Activated CD4-positive, alpha-beta T cell treated with anti-CD3 and anti-CD28 coated beads, Interleukin-2, Interleukin-6, amounts not matched to agents 100 ng/mL and 50 ng/mL, durations not matched to agents 16 hours and 8 hours (primary cell): Measurements from ENCODE around the gene OR2J3.
"Not testable (repeated sequence)": the region's sequence is repeated elsewhere in the genome, so short reads cannot be mapped to it uniquely, and the experiment has no call there.

Experiments
- DNase-seq: peaks from one replicate; pipeline ENCODE4 v3.0.0-alpha.2; 2020

Gene OR2J3

GRCh38 chr6:29107758-29108157, at the start of gene OR2J3:
OR2J3 (plus strand) TSS chr6:29108058; CDS start chr6:29111891, 3,833 bp downstream.
- DNase-seq = no peak

DNA sequence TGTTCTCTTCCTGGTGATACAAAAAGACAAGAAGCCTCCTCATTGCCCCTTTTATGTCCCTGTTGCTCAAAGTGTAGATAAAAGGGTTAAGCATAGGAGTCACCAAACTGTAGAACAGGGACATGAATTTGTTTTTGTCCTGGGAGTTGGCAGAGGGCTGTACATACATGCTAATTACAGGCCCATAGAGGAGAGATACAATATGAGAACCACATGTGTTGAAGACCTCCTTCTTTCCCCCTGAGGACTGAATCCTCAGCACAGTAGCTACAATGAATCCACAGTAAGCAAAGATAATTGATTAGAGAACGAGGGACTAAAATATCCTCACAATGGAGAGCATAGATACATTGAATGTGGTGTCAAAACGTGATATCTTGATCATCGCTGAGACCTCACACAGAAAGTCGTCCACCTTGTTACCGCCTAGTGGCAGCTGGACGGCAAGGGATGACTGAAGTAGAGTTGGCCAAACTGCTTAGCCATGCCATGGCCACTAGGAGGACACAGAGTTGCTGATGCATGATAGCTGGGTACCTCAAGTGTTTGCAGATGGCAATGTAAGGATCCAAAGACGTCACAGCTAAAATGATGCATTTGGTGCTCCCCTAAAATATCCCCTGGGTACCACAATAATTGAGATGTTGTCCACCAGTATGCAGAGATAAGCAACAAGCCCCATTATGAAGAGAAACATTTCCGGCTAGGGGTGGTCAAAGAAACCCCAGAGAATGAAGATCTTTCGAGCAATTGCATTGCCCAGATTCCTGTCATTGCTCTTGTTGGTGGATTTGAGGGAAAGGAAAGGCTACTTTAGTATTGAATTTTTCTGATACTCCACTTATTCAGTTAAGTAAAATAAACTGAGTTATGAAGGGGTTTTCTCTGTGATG, 35.8 kb upstream of the OR2J3 start:
- peak; percentile 21 for DNase-seq

- DNase-seq = no peak
These were observed 28.7 kb upstream of the OR2J3 start for GRCh38 chr6:29079203-29079602.

- DNase-seq = no peak
These were observed 26.5 kb upstream of the OR2J3 start for GRCh38 chr6:29081312-29081711.

DNA sequence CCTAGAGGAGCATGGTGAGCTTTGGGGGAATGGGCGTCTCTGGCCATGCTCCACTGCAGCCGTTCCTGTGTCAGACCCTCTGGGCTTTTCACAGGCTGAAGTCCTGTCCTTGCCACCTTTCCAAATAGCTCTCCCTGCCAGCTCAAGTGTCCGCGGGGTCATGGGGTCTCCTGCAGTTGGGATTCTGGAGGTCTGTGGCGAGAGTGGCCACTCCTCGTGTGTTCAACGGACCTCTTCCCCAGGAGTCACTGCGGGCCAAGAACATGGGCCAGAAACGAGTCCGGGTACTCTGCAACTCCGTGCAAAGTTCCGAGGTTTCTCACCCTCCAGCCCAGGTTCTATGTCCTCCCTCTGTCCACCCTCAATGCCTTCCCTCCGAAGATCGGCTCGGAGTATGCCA, 25.4 kb upstream of the OR2J3 start:
- no peak for DNase-seq

GRCh38 chr6:29087213-29087612, 20.6 kb upstream of the OR2J3 start, which contains the start of gene OR2B3:
OR2B3 (minus strand) TSS chr6:29087313; CDS start chr6:29087248, 65 bp downstream.
- DNase-seq = no peak

- no peak for DNase-seq
These were observed 14.9 kb upstream of the OR2J3 start for GRCh38 chr6:29092957-29093356.

GRCh38 chr6:29097803-29098202, 10.1 kb upstream of the OR2J3 start:
- DNase-seq = no peak

DNA sequence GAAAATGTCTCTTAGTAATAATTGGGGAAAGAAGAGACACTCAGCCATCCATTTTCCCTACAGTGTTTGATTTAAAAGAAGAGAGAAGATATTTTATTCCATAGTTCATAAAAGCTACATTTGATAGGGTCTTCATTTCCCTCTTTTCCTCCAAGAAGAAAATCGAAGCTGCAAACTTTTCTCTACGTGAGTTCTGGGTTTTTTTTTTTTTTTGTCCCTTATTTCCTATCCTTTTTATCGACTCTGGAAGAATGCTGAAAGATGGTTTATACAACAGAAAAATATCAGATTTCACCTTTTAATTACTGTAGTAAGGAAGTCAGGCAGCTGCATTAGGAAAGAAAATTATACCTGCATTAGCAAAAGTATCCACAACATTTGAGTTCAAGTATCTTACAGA, 8.7 kb upstream of the OR2J3 start, which contains the start of gene OR2J1:
Gene OR2J1, plus strand, starts transcription at position 301 of the 400 bp plus-strand sequence. CDS start 1,453 bp downstream, outside the sequence.
- no peak for DNase-seq

GRCh38 chr6:29112135-29112534, 4.3 kb downstream of the OR2J3 start:
- DNase-seq = no peak

GRCh38 chr6:29114964-29115363, 7.1 kb downstream of the OR2J3 start:
- not testable (repeated sequence) for DNase-seq

- DNase-seq = no peak
These were observed 21.6 kb downstream of the OR2J3 start for GRCh38 chr6:29129326-29130012.

GRCh38 chr6:29130644-29131043, 22.8 kb downstream of the OR2J3 start:
- no peak for DNase-seq

GRCh38 chr6:29131691-29132090, 23.8 kb downstream of the OR2J3 start:
- no peak for DNase-seq

DNA sequence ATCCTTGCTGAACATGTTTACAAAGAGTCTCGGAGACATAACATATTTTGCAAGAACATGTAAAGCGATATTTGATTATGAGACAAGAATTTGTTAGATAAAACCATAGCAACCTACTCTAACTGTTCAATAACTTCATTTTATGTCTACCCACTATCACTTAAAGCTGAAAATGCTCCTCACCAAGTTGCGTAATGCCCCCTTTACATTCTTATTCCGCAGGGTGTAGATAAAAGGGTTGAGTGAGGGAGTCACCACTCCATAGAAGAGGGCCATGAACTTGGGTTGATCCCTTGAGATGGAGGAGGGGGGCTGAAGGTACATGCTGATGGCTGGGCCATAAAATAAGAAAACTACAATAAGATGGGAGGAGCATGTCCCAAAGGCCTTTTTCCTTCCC, 29.9 kb downstream of the OR2J3 start:
- no peak for DNase-seq

GRCh38 chr6:29141606-29142005, 33.7 kb downstream of the OR2J3 start:
- no peak for DNase-seq

DNA sequence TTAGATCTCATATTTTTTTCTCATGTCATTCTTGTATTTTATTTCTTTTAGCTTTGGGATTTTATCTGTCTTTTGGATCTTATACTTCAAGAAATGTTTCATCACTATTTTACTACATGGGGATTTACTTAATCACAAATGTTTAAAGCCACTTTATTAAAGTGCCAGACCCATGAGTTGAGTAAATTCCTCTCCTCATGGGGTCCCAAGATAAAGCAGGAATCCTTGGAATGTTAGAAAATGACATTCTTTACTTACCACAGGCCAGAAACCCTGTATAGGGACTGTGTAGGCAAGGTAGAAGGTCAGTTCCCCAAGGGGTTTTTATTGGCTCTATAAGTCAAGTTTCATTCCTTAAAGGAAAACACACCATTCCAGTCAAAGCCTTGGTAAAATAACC, 34.5 kb downstream of the OR2J3 start:
- no peak for DNase-seq

DNA sequence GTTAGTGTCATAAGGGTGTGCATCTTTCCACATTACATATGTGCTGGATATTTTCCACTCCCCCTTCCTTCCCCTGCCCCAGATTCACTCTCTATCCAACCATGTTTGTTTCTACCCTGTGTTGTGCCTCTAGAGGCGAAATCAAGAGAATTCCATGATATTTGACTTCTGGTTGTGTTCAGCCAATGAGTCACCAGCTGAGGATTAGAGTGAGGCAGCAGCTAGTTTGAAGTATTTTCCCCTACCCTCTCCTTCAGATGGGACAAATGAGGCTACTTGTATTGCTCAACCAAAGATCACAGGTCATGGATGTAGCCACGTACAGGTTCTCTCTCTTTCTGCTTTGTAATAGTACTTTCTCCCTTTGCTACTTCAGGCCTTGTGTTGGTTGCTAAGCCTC, 38.3 kb downstream of the OR2J3 start:
- no peak for DNase-seq

- DNase-seq = no peak
These were observed 39.2 kb downstream of the OR2J3 start for GRCh38 chr6:29147074-29147473.

GRCh38 chr6:29149444-29149843, 41.6 kb downstream of the OR2J3 start:
- not testable (repeated sequence) for DNase-seq

DNA sequence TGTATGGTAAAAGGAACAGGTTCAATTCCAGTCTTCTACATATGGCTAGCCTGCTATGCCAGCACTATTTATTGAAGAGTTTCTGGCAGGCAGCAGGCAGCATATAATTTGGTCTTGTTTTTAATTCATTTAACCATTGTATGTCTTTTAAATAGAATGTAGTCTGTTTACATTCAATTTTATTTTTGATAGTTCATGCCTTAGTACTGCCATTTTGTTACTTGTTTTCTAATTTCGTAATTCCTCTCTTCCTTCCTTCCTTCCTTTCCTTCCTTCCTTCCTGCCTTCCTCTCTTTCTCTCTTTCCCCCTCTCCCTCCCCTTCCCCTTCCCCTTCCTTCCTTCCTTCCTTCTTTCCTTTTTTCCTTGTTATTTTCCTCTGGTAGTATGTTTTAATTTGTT, 45.2 kb downstream of the OR2J3 start:
- DNase-seq = no peak

DNA sequence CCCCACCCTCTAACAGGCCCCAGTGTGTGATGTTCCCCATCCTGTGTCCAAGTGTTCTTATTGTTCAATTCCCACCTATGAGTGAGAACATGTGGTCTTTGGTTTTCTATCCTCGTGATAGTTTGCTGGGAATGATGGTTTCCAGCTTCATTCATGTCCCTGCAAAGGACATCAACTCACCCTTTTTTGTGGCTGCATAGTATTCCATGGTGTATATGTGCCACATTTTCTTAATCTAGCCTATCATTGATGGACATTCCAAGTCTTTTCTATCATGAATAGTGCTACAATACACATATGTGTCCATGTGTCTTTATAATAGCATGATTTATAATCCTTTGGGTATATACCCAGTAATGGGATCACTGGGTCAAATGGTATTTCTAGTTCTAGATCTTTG, 47.3 kb downstream of the OR2J3 start:
- not testable (repeated sequence) for DNase-seq

GRCh38 chr6:29159922-29160321, 52.1 kb downstream of the OR2J3 start:
- DNase-seq = not testable (repeated sequence)
